GM11168 (cell line): ENCODE results near the gene SRPK1.

ENCODE experiments used
- in situ Hi-C: fragments of 300-500 bp; cut with MboI; formaldehyde crosslinking; loops from one replicate; pipeline ENCODE4 v1.12.0; 2022; ENCODE audit warnings: low sequenced_read_pairs; ENCODE audit not compliant: unreplicated experiment

Gene SRPK1

DNA sequence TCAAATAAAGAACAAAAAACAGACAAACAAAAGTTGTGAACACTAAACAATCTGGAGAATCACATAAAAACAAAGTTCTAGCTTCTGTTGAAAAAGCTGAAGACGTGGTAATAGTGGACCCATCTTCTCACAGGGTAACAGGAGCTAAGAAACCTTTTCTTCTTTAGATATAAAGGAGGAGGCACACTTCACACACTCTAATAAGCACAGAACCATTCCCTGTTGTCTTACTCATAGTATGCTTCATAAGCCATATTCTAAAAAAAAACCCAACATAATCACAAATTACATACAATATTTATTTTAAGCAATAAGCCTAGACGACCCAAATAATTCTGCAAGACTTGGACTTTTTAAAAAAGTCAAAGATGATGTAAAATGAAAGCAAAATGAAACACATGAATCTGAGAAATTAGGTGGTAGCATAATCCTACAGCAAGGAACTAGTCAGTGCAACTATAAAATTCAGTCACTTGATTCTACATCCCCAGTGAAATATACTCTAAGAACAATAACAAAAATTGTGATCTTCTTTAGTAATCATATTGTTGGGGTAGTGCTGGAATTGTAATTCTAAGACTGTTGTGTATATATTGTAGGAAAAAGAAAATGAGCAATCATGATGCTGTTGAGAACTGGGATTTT lies 15.6 kb downstream of the SRPK1 start:
- in situ Hi-C loops: no loop called here

DNA sequence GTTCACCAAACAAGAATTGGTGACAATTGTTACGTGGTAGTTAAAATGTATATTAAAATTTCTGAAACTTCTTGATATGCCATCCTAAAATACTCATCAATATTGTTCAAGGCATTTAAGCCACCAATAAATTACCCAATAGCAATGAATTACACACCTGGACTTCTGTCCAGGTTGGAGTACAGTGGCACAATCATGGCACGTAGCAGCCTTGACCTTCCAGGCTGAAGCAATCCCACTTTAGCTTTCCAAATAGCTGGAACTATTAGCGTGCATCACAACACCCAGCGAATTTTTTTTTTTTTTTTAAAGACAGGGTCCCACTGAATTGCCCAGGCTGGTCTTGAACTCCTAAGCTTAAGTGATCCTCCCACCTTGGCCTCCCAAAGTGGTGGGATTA lies 17.2 kb downstream of the SRPK1 start:
- in situ Hi-C loops: no loop called here

DNA sequence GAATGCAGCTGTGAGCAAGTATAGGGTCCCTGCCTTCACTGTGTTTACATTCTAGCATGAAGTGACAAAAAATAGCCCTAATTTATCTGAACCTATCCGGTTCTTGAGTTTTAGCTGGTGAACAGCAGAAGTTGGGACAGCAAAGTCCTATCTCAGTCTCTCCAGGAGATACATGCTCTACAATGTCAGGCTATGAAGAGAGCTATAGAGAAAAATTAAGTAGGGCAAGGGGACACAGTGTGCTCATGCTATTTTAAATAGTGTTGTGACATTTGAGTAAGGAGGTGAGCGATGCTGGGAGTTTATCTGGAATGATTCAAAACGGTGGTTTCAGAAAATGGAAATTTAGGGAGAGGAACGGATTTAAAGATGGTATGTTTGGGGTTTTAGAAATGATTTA lies 20.4 kb downstream of the SRPK1 start:
- in situ Hi-C loops: no loop called here

DNA sequence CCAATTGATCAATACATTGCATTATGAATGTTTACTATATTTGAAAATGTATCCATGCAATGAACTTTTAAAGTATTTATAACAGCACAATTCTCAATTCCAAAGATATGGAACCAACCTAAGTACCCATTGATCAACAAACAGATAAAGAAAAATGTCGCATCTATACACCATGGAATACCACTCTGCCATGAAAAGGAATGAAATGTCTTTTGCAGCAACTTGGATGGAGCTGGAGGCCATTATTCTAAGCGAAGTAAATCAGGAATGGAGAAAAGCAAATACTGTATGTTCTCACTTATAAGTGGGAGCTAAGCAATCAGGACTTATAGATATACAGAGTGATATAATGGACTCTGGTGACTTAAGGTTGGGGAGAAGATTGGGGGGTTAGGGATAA lies 22.9 kb downstream of the SRPK1 start:
- in situ Hi-C loops: no loop called here

DNA sequence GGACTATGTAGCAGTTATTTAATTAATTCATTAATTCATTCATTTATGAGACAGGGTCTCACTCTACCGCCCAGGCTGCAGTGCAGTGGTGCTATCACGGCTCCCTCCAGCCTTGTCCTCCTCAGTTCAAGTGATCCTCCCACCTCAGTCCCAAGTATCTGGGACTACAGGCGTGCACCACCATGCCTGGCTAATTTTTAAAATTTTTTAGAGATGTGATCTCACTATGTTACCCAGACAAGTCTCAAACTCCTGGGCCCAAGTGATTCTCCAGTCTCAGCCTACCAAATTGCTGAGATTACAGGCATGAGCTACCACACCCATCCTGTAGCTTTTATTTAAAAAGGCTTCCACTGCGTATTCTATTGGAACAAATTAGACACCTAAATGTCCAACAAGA lies 23.4 kb downstream of the SRPK1 start:
- in situ Hi-C loops: no loop called here

DNA sequence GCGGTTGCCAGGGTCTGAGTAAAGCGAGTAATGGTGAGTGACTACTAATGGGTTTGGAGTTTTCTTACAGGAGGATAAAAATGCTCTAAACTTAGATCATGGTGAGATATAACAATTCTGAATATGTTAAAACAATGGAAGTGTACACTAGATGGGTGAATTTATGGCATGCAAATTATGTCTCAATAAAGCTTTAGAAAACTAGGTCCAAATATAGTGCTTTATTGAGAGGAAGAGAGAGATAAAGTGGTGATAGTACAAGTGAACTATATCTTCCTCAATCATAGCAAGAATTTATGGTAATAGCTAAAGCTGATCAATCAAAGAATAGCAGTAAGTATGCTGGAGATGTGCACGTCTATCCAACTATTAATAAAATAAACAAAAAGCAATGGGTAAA lies 23.9 kb downstream of the SRPK1 start:
- in situ Hi-C loops: no loop called here

DNA sequence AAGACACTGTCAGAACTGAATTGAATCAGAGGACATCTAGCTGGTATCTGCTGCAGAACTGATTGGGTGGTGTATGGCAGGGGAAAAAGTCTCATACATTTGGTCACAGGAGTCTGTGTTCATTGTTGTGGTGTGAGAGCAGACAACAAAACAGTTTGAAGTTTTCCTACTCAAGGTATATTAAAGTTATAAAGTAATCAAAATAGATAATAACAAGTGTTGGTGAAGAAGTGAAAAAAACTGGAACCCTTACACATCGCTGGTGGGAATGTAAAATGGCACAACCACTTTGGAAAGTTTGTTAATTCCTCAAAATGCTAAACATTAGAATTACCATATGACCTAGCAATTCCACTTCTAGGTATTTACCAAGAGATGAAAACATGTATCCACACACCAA lies 24.7 kb downstream of the SRPK1 start:
- in situ Hi-C loops: no loop called here

DNA sequence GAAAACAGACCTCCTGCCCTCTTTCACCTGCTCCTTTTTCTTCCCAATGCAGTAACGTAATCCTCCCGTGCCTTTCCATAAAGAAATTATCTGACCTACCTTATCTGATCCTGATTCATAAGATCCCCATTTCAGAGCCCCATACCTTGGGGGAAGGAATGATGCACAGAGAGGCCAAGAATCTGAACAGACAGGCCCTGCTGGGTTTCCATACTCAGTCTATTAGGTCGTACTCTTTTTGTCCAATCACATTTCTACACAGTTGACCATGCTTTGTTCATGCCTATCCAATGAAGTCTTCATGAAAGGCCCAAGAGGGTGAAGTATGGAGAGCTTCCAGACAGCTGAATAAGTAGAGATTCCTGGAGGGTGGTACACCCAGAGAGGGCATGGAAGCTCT lies 25.3 kb downstream of the SRPK1 start:
- in situ Hi-C loops: no loop called here

DNA sequence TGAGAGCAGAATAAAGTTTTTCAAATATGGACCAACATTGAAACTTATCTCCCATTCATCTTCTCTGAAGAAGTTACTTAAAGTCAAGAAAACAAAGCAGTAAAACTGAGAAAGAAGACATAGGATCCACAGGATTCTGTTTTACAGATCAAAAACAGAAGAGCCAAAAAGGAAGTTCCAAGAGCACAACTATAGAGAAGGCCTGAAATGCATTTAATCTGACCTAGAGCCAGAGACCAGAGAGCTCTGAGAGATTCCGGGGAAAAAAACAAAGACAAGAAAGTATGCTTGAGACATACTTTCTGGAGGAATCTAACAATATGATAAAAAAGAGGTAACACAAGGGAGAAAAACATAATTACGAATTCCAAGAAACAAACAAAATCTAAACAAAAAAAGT lies 26.1 kb downstream of the SRPK1 start:
- in situ Hi-C loops: no loop called here

DNA sequence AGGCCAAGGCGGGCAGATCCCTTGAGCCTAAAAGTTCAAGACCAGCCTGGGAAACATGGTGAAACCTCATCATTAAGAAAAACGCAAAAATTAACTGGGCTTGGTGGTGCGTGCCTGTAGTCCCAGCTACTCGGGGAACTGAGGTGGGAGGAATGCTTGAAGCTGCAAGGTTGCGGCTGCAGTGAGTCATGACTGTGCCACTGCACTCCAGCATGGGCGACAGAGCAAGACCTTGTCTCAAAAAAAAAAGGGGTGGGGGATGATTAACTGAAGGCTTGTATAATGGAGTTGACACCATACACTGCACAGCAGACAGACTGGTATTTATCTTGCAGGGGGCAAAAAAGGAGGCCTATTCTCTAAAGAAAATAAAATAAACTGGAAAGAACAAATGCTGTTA lies 27.7 kb downstream of the SRPK1 start:
- in situ Hi-C loops: no loop called here

DNA sequence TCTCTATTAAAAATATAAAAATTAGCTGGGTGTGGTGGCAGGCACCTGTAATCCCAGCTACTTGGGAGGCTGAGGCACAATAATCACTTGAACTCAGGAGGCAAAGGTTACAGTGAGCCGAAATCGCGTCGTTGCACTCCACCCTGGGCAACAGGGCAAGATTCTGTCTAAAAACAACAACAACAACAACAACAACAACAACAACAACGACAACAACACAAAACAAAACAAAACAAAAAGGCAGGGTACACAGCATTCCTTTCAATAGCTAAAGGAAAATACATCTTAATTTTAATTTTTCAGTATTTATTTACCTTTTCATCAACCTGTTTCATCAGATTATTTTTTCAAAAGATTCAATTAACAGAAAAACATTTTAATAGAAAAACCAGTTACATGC lies 28.4 kb downstream of the SRPK1 start:
- in situ Hi-C loops: no loop called here

DNA sequence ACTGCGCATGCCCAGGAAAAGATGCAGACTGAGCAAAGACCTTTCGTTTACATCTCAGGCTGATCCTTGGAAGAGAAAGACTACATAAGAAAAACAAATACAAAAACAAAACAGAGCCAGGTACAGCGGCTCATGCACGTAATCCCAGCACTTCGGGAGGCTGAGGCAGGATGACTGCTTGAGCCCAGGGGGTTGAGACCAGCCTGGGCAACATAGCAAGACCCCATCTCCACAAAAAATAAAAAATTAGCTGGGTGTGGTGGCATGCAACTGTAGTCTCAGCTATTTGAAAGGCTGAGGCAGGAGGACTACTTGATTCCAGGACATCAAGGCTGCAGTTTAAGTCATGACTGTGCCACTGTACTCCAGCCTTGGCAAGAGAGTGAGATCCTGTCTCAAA lies 41.7 kb downstream of the SRPK1 start:
- in situ Hi-C loops: no loop called here

DNA sequence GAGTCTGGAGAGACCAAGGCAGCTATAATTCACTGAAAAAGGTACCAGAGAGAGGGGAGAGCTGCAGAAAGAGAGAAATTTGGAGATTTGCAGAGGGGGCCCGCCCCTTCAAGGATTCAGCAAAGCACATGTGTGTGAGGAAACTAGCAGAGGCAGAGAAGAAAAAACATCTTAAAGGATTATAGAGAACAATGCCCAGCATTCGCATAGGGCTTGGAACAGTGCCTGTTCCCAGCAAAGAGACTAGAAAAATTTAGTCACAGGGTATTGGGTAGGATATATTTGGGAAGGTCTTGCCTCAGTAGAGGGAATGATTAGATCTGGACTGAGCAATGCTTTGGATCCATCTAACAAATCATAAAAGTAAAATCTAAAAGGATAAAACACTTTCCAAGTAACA lies 44.0 kb downstream of the SRPK1 start:
- in situ Hi-C loops: no loop called here

DNA sequence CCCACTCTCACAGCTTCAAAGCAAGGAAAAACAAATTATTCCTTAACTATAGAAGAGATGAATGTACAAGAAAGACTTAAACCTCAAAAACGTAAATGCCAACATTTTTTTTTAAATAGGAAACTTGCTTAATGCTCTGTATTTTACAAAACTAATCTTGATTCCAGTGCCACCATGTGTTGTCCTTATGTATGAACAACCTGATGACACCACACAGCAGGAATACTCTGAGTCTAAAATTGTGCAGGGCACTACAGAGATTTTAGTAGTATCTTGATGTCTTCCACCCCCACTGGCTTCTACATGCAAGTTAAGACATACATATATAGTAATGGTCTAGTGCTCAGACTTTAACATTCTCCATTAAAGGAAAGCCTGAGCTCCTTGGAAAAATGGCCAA lies 46.2 kb downstream of the SRPK1 start:
- in situ Hi-C loops: no loop called here

DNA sequence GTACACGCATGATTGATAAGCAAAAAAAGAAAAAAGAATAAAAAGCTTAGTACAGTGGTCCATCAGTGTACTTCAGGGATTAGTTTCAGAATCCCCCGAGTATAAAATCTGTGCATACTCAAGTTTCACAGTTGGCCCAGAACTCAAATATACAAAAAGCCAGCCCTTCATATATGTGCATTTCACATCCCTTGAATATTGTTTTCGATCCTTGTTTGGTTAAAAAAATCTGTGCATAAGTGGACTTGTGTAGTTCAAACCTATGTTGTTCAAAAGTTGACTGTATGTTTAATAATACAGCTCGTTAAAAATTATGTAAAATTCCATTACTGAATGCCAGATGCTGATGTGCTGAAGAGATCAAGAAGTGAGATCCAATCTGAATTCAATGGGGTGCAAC lies 61.5 kb downstream of the SRPK1 start:
- in situ Hi-C loops: no loop called here

DNA sequence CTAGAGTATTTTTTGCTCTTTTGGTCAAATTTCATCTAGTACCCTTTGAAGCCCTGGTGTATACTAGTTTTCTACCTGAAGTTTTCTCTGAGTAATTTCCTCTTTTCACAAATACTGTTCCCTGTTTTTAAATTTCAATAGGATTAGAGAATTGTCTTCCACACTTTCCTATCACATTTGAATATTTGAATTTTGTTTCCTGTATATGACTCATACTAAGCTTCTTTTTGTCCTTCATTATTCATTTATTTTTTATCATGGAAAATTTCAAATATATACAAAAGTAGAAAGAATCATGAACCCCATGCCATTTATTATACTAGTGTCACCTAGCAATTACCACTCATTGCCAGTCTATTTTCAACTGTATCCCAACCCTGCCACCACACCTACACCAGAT lies 63.0 kb downstream of the SRPK1 start:
- in situ Hi-C loops: no loop called here

DNA sequence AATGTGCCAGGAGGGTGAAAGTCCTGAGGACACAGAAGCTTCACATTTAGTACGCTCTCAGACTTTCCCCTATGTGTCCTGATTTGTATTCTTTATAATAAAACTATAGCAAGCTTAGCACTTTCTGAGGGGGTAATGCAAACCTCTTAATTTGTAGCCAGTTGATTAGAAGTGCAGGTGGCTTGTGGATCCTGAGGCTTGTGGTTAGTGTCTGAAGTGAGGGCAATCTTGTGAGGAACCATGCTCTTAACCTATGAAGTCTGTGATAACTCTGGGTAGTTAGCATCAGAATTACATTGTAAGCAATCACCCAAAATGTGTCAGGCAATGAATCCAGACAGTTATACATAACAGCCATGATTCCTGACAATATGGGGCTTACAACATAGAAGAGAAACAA lies 64.6 kb downstream of the SRPK1 start:
- in situ Hi-C loops: no loop called here

DNA sequence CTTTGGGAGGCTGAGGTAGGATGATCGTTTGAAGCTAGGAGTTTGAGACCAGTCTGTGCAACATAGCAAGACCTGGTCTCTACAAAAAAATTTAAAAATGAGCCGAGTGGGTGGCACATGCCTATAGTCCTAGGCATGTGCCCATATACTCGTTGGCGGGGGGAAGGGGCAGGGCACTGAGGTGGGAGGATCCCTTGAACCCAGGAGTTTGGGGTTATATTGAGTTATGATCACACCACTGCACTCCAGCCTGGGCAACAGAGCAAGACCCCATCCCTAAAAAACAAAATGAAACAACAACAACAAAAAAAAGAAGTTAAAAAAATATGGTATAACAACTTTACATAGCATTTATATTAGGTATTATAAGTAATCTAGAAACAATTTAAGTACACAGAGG lies 67.9 kb downstream of the SRPK1 start:
- in situ Hi-C loops: no loop called here

DNA sequence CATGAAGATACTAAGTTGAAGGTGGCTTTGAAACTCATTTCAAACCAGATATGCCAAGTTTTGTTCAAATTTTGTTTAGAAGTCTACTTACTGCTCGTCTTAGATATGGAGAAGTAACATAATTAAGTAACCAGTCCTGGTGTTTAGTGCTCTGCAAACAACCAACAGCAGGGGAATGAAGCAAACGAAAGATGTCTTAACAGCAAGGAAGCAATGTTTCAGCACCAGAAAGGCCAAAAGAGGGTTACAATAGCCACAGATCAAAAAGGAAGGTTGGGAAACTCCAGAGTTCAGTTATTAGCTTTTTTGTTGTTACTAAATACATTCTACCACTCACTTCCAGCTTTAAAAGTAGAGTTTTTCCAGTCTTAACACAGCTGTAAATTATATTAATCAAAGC lies 70.7 kb downstream of the SRPK1 start:
- in situ Hi-C loops: no loop called here

DNA sequence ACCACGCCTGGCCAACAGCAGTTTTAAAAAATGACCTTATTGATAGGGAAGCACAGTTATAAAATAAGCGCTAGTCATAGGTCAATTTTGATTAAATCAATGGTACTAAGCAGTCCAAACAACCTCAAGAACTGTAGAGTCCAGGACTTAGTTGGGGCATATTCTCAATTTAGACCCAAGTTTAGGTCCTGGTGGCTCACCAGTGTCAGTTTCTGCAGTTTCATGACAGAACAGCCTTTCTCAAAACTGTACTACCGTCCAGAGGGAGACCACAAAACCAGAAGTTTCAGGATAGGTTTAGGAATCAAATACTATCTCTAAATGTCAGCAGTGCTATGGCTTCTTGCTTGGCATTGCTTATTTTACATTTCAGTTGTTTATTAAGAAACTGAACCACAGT lies 76.6 kb downstream of the SRPK1 start:
- in situ Hi-C loops: no loop called here

DNA sequence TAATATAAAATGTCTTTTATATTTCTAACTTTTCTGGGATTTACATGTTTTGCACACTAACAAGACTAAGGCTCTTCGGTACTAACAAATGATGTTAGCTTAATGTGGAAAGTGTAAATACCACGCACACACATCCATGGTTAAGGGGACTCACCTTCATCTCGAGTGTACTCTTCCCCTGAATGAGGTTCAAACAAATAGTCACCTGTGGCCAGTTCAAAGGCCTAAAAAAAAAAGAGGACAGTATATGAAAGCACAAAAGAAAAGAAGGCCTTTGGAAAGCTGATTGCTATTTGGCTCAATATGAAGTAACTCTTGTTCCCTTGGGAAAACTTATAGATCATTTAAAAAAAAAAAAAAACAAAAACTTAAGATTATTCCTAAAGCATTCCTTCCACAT lies 78.5 kb downstream of the SRPK1 start:
- in situ Hi-C loops: no loop called here

DNA sequence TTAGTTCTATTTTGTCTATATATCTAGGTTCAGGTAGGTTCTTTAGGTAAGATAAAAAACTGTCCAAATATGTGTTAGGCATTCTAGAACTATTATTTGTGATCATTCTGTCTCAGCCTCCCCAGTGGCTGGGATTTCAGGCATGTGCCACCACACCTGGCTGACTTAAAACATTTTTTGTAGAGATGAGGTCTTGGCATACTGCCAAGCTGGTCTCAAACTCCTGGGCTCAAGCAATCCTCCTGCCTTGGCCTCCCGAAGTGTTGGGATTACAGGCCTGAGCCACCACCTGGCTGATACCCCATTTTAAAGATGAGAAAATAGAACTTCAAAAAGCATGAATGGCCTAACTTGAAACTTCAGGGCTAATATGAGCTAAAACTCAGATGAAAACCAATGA lies 81.9 kb downstream of the SRPK1 start:
- in situ Hi-C loops: no loop called here

DNA sequence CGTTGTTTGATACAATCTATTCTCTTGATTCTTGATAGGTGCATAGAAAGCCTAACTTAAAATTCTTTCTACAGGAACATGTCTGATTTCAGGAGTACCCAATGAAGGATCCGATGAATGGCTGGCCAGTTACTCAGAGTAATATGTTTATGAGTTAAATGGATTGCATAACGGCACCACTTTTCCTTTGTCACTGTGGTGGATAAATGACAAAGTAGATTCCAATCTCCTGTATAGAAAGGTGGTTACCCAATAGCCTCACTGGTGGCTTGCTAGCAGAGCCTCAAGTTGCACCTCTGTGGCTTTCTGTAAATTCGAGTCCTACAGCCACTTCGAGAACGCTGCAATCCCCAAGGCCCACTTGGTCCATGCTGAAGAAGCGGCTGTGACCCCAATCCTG lies 87.4 kb downstream of the SRPK1 start:
- in situ Hi-C loops: no loop called here
